H1 (cell line): ENCODE data around the gene ARHGEF28. TPM values are rescaled to one million over a fixed set of nuclear protein-coding genes. Genes with fewer than 3 reads are reported as not detected.

ENCODE experiments used
- BACH1 ChIP-seq: IDR thresholded peaks from 2 replicates; pipeline ENCODE4 v1.6.1; 2012; ENCODE audit warnings: low read length, improper control_type of control experiment
- CHD7 ChIP-seq: fragments of 300-600 bp; sonication (generic); IDR thresholded peaks from 2 replicates; pipeline ENCODE4 v1.7.1; 2012; ENCODE audit warnings: low read length, moderate library complexity, mild to moderate bottlenecking, inconsistent platforms; ENCODE audit not compliant: insufficient replicate concordance
- HDAC6 ChIP-seq: IDR thresholded peaks from one replicate; pipeline ENCODE4 v1.7.1; 2012; ENCODE audit warnings: low read depth, mild to moderate bottlenecking, inconsistent platforms, low read length, moderate library complexity
- KDM1A ChIP-seq: fragments of 200-600, 300-600 bp; sonication (generic); IDR thresholded peaks from 2 replicates; pipeline ENCODE4 v1.7.1; 2016; ENCODE audit warnings: mild to moderate bottlenecking, low read length, borderline replicate concordance
- KDM4A ChIP-seq: IDR thresholded peaks from one replicate; pipeline ENCODE4 v1.7.1; 2012; ENCODE audit warnings: low read depth, mild to moderate bottlenecking, moderate library complexity, low read length, inconsistent platforms; ENCODE audit not compliant: severe bottlenecking
- PHF8 ChIP-seq: fragments of 200-600 bp; sonication (generic); conservative IDR thresholded peaks from 2 replicates; pipeline ENCODE4 v1.7.1; 2012; ENCODE audit warnings: low read depth, mild to moderate bottlenecking, inconsistent platforms, low read length, moderate library complexity
- SRF ChIP-seq: IDR thresholded peaks from 2 replicates; pipeline ENCODE4 v1.6.1; 2011; ENCODE audit warnings: mild to moderate bottlenecking, low read depth, low read length, moderate library complexity
- polyA plus RNA-seq, 7 experiments: library from polyadenylated mRNA; depleted of rRNA in 3 of 7; stranded (reverse) in 5 of 7; unstranded in 2 of 7; fragments of >200 nt in 5 of 7; fragments of 200-250 nt in 2 of 7; gene quantifications; 1 replicate in 5 of 7; 2 replicates in 1 of 7; 4 replicates in 1 of 7; pipeline versions ENCODE4 v1.2.1 to v1.2.3, GENCODE V29; 2011 to 2013; ENCODE audit warnings: missing spikeins in 2 of 7, mixed read lengths in 2 of 7
- total RNA-seq: library from RNA; stranded (reverse); fragmentation: NEBNext Ultra II Directional; extraction: Animal tissue kit (Norgen Biotek cat#: 25700); gene quantifications from 2 replicates; pipeline ENCODE4 v1.2.1, GENCODE V29; 2021

The ARHGEF28 gene
- total and polyA plus RNA-seq, 2 of the 8 experiments (the other 6 are each of a cell fraction or from before 2014, with no cell fraction given): 0.33 to 1.0 TPM

GRCh38 chr5:73747696-73748380 lies 121.8 kb downstream of the ARHGEF28 start (continued):
- no peak for TF ChIP-seq SRF
- TF ChIP-seq KDM1A: no peak
- no peak for TF ChIP-seq KDM4A
- TF ChIP-seq PHF8: no peak
- TF ChIP-seq HDAC6: no peak
- TF ChIP-seq BACH1: no peak
- no peak for TF ChIP-seq CHD7
